HG03135 (cell line): Measurements from ENCODE around the gene SUV39H2.
"Not testable (repeated sequence)": the region's sequence is repeated elsewhere in the genome, so short reads cannot be mapped to it uniquely, and the experiment has no call there.

Experiments
- ATAC-seq: cut with Tn5 transposase; IDR thresholded peaks from one replicate; pipeline ENCODE4 v1.9.1; 2021; ENCODE audit warnings: mild to moderate bottlenecking, moderate library complexity; ENCODE audit not compliant: unreplicated experiment

Gene SUV39H2

DNA sequence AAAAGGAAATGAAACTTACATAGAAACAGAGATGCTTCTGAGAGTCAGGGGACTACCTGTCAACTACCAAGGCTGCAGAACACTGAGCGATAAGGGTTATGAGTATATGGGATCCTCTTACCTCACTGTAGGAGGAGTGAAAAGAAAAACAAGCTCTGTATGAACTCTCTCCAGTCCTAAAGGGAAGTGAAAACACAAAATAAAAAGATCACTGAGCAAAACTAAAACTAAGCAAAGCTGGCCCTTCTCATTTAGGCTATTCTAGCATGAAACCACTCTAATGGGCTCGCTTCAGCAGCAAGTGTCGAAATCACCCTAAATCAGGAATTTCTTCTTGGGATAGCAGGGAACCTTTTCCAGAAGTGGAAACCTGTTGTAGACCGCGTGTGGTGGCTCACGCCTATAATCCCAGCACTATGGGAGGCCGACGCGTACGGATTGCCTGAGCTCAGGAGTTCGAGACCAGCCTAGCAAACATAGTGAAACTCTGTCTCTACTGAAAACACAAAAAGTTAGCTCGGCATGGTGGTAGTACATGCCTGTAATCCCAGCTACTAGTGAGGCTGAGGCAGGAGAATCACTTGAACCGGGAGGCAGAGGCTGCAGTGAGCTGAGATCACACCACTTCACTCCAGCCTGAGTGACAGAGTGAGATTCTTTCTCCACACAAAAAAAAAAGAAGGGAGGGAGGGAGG, 48.2 kb downstream of the SUV39H2 start:
- ATAC-seq: peak; percentile 97

DNA sequence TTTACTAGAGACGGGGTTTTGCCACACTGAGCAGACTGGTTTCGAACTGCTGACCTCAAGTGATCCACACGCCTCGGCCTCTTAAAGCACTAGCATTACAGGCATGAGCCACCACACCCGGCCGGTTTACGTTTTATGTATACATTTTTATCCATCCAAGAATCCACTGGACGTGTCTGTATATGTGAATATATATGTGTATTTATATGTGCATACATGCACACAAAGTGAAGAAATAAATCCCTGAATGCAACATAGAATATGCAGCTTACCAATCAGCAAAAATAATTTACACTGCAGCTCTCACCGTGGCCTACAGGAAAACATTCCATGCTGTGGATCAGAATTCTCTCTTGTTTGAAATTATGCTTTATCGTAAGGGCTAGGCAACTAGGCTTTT, 51.9 kb downstream of the SUV39H2 start:
- ATAC-seq: no peak

GRCh38 chr10:14936584-14936983, 57.9 kb downstream of the SUV39H2 start:
- ATAC-seq: no peak

GRCh38 chr10:14938971-14939370, 60.3 kb downstream of the SUV39H2 start:
- not testable (repeated sequence) for ATAC-seq

- peak; percentile 82 for ATAC-seq
These were observed 63.7 kb downstream of the SUV39H2 start for GRCh38 chr10:14942147-14942949.

DNA sequence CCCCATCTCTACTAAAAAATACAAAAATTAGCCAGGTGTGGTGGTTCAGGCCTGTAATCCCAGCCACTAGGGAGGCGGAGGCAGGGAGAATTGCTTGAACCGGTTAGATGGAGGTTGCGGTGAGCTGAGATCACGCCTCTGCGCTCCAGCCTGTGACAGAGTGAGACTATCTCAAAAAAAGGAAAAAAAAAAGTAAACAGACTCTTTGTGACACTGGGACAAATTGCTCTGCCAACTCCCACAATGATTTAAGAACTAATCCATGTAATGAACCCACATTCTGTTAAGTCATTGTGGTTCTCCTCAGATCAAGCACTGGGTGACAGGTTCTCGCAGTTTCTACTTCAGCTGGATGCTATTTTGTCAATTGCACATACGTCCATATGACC, 64.3 kb downstream of the SUV39H2 start:
- ATAC-seq: not testable (repeated sequence)

GRCh38 chr10:14945108-14945507, 66.4 kb downstream of the SUV39H2 start:
- no peak for ATAC-seq

DNA sequence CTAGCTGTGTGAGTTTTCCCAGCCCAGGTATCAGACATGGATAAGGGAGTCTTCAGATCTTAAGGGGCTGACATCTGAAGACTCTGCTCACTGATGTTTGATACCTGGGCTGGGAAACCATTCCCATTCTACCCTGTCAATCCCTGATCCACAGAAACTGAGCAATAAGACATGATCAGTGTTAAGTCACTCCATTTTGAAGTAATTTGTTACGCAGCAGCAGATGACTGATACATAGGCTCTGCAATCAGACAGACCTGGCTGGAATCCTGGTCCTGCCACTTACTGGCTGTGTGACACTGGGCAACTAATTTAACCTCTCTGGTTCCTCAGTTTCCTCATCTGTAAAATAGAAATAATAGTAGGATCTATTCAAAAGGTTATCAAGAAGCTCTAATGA, 68.6 kb downstream of the SUV39H2 start:
- ATAC-seq: no peak

GRCh38 chr10:14949291-14949690, 70.6 kb downstream of the SUV39H2 start:
- ATAC-seq: no peak

DNA sequence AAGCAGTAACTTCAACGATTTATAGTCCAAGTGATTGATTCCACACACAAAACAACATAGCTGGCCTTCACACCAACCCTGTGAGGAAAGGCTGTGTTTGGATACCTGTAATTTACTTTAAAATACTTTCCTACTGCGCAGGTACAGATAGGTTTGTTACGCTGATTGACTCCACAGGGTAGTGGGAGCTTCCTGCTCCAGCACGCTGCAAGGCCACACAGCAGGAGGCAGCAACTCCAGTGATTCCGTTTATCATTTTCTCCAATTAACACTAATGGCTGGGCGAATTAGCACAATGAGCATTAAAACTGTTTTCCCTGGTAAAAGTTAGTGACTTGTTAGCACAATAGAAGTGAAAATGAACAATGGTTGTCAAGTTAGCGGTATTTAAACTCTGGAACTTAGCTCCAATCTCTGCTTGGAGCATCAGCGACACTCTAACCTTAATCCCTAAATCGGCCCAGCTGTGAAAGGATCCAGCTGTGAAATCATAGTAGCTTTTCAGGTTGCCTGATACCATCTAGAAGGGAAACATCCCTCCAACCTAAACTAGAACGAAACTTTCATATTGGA, 74.3 kb downstream of the SUV39H2 start:
- ATAC-seq: no peak

DNA sequence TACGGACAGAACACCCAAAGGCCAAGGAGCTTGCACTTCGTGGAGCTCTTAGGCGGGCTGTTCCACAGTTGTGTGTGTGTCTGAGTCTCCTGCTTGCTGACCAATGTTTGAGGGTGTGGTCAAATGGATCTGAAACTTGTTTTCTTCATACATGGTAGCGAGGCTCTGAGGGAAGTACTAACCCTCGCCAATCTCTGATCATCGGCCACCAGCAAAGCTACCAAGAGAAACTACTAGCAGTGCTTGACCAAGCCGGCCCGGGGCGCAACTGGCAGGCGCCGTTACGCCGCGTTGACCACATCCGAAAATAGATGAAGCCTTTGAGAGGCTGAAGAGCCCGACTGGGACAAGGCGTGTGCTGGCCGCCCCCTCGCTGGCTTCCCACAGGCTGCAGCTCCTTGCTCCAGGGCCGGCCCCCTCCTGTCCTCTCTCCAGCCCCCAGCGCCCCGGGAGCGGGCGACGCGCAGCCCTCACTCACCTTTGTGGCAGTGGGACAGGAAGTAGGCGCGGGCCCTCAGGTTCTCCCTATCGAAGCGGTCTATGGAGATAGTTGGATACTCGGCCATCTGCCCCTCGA, 74.8 kb downstream of the SUV39H2 start:
- ATAC-seq: peak; percentile 39
